Activated T-helper 9 cell treated with anti-CD3 and anti-CD28 coated beads, Interleukin-2, amount 50 U/mL, for 16 hours (primary cell): Measurements from ENCODE around the gene OTUD7B.
"Not testable (repeated sequence)": the region's sequence is repeated elsewhere in the genome, so short reads cannot be mapped to it uniquely, and the experiment has no call there.

Experiments
- DNase-seq: peaks from one replicate; pipeline ENCODE4 v3.0.0-alpha.2; 2020; ENCODE audit warnings: low read depth

OTUD7B gene

DNA sequence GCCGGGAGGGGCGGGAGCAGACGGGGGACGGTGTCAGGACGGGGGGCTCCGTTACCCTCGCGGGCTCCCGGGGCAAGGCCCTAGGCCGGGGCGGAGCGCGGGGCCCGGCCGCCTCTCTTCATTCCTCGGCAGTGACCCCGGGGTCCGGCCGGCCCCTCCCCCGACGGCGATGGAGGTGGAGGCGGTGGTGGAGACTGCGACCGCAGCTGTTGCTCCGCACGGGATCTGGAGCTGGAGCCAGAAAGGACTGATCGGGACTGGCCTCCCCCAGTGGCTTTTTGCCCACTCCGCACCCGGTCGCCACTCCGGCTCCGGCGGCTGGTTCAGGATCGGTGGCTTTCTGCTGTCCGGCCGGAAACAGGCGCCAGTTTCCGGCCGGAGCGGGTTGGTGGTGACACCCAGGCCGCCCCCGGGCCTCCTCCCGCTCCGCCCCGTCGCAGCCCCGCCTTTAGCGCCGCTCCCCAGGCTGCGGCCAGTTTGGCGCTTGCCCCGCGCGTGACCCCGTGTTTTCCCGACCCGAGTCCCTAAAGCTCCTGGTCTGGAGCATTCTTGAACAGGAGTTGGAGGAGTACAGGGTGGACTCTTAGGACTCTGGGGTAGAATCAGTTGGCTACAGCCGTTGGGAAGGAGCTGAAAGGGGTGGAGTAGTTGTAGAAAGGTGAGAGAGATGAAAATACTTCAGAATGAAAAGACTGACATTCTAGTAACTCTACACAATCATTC, at the start of gene OTUD7B:
Gene OTUD7B, minus strand, starts transcription at position 334 of the 723 bp plus-strand sequence. CDS start 33,216 bp downstream, outside the sequence.
- DNase-seq = peak; percentile 63

DNA sequence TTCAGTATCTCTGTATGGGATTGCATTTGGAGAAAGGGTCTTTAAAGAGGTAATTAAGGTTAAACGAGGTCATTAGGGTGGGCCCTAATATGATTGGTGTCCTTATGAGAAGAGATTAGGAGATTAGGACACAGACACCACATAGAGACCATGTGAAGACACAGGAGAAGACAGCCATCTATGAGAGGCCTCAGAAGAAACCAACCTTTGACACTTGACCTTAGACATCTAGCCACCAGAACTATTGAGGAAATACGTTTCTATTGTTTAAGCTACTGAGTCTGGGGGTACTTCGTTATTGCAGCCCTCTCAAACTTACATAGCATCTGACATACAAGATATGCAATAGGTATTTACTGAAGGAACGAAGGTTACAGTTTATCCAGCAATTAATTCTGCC, 49.7 kb upstream of the OTUD7B start:
- DNase-seq = no peak

GRCh38 chr1:150056407-150056806, 45.9 kb upstream of the OTUD7B start:
- DNase-seq = no peak

DNA sequence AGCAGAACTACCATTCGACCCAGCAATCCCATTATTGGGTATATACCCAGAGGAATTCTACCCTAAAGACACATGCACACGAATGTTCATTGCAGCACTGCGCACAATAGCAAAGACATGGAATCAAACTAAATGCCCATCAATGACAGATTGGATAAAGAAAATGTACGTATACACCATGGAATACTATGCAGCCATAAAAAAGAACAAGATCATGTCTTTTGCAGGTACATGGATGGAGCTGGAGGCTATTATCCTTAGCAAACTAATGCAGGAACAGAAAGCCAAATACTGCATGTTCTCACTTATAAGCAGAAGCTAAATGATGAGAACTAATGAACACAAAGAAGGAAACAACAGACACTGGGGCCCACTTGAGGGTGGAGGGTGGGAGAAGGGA, 45.0 kb upstream of the OTUD7B start:
- DNase-seq = not testable (repeated sequence)

GRCh38 chr1:150053926-150054325, 43.4 kb upstream of the OTUD7B start:
- DNase-seq = no peak

DNA sequence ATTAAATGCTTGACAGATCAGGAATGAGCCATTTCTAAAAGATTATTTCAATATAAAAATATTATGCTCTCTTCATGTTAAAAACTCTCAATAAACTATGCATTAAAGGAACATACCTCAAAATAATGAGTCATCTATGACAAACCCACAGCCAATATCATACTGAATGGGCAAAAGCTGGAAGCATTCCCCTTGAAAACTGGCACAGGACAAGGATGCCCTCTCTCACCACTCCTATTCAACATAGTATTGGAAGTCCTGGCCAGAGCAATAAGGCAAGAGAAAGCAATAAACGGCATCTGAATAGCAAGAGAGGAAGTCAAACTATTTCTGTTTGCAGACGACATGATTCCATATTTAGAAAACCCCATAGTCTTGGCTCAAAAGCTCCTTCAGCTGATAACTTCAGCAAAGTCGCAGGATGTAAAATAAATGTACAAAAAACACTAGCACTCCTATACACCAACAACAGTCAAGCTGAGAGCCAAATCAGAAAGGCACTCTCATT, 41.4 kb upstream of the OTUD7B start:
- DNase-seq = not testable (repeated sequence)

GRCh38 chr1:150051089-150051373, 40.5 kb upstream of the OTUD7B start:
- DNase-seq = no peak

DNA sequence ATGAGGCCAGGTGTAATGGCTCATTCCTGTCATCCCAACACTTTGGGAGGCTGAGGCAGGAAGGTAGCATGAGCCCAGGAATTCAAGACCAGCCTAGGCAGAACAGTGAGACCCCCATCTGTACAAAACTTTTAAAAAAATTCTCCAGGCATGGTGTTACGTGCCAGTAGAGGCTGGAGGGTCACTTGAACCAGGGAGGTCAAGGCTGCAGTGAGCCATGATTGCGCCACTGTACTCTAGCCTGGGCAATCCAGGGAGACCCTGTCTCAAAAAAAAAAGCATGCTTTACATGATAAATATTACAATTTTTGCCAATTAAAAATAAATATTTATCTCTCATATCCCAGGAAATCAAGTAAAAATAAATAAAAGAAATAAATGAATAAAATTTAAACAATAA, 39.4 kb upstream of the OTUD7B start:
- DNase-seq = no peak

GRCh38 chr1:150034336-150034735, 23.8 kb upstream of the OTUD7B start:
- DNase-seq = no peak

GRCh38 chr1:150028322-150028721, 17.8 kb upstream of the OTUD7B start:
- no peak for DNase-seq

GRCh38 chr1:150024156-150024555, 13.6 kb upstream of the OTUD7B start:
- DNase-seq = no peak

GRCh38 chr1:150022357-150022756, 11.8 kb upstream of the OTUD7B start:
- DNase-seq = no peak

GRCh38 chr1:150021191-150021694, 10.7 kb upstream of the OTUD7B start:
- DNase-seq = no peak

GRCh38 chr1:150020711-150021110, 10.2 kb upstream of the OTUD7B start:
- DNase-seq = no peak

- DNase-seq = no peak
Measured at GRCh38 chr1:150018165-150018564, 7.6 kb upstream of the OTUD7B start.

GRCh38 chr1:150017206-150017750, 6.8 kb upstream of the OTUD7B start:
- no peak for DNase-seq

DNA sequence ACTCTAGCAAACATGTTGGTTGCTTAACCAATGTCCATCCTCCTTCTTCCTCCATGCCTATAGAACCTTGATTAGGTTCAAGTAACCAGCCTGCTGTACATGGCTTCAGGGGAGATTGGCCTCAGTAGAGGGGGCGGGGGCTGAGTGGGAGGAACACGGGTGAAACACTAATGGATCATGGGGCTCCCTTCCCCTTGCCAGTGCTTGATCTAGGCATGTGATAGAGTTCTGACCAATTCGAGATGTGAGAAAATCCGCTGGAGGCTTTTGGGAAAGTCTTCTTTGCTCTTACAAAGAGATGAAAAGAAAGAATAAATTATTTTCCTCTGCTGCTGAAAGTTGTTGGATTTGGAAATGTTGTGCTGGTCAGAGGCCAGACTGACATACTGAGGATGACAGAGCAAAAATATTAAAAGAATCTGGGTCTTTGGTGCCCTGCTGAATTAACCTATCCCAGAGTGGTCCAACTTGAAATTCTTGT, 5.2 kb upstream of the OTUD7B start:
- DNase-seq = no peak

DNA sequence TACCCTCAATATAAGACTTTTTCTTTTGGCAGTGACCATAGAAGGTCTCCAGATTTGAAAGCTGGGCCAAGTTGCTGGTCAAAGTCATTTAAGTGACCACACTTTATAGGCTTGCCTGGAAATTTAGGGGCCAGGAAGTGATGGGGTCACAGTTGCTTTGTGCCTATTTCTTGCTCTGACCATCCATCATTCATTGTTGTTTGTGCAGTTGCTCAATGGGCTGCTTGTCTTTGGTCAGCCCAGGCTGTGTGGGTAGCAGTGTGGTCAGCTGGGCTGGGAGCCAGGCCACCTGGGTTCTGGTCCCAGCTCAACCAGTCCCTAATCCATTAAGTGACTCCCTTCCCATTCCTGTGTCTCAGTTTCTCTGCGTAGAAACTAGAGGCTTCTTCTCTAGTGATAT, 2.1 kb upstream of the OTUD7B start:
- no peak for DNase-seq

DNA sequence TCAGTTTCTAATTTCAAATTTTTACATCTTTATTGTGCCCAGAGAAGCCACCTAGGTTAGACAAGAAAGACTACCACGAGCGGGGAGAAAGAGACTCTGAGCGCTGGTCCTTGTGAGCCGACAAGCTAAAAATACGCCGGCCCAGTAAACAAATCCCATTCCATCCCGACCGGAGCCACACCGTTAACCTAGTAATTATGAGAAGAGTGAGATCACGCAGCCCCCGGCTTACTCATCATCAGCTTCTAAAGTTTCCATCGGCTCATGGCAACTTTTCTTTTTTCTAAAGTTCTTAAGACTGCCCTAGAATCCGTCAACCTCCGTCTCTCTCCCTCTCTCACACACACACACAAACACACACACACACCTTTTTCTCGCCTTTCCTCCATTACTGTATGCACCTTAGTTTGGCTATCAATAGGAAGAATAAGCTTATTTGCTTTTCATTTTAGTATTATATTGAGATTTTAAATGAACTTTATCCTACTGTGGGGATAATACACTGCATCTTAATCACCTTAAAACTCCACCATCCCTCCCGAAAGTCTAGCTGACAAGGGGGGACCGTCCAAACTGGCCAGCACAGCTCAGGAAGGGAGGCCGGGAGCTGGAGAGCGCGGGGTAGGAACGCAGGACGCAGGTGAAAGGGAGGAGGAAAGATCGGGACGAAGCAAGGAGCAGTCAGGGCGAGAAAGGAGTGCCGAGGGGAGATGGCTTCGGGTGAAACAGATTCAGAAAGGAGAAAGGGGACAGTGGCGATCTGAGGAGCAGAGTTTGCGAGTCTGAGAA, 728 bp downstream of the OTUD7B start:
- DNase-seq = peak; percentile 39

DNA sequence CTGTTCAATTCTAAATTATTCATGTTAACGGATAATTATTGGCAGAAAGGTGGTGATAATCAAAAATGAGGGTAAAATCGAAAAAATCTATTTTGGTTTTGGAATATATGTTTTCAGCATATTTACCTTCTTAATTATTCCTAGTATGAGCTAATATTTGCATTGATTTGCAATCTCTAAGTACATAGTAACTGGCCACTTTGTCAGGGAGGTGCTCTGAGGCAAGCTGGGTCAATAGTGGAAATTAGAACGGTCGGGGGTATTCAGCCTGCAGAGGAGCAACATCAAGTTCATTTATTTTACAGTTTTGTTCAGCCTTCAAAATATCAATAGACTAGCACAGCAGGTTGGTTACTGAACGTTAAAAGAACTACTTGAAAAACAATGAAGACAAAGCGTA, 1.8 kb downstream of the OTUD7B start:
- DNase-seq = no peak

DNA sequence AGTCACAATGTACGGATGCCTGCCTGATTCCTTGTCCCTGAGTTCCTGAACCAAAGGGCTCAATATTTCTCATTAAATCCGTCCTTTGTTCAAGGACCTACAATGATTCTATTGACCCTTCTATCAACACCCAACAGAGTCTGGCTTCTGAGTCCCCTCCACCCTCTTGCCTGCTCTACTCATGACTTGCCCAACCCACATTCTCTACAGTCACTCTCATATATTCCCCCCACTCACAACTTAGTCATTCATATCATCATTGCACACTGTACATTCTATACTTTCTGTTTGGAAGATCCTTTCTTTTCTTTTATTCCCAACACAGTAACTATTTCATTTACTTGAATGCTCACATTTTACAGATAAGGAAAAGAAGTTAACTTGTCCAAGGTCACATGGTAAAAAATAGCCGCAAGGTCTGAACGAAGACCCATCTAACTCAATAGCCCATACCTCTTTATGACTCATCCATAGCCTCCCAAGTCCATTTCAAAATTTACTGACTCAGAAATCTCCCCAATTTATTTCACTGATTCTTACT, 3.6 kb downstream of the OTUD7B start:
- no peak for DNase-seq

DNA sequence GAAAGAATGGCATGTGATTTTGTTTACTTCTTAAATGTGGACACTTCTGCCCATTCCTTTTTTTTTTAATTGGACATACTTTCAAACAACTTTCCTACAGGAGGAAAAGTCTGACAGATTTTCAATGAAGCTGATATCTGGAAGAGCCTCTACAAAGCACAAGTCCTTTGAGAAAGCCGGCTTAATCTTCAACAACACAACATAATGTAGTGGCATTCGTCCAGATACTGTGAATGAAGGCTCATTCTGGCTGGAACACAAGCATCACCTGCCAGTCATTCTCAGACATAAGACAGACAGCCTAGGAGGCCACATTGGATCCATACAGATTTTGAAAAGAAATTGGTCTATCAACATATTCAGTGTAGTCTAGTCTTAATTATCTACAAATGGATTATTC, 4.9 kb downstream of the OTUD7B start:
- DNase-seq = no peak

DNA sequence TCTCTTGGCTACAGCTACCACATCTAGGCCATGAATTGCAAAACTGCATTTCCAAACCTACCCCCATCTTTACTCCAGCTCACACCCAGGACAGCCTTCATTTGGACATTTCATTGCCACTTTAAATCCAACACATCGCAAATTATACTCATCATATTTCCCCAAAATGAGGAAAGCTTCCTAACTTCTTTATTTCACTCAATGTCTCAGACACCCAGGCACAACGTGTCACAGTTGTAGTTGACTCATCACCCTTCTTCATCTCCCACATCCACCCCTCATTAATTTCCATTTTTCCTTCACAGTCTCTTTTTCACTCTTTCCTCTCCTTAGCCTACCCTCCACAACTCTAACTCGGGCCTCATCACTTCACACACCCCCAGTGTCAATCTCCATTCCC, 6.7 kb downstream of the OTUD7B start:
- DNase-seq = no peak
